ENCODE data around the gene GBP6. TPM values are rescaled to one million over a fixed set of nuclear protein-coding genes. Genes with fewer than 3 reads are reported as not detected.
"Not testable (repeated sequence)": the region's sequence is repeated elsewhere in the genome, so short reads cannot be mapped to it uniquely, and the experiment has no call there.

GBP6 gene
- total RNA-seq, 2 experiments from 2014 or later: 0.19 to 0.82 TPM

DNA sequence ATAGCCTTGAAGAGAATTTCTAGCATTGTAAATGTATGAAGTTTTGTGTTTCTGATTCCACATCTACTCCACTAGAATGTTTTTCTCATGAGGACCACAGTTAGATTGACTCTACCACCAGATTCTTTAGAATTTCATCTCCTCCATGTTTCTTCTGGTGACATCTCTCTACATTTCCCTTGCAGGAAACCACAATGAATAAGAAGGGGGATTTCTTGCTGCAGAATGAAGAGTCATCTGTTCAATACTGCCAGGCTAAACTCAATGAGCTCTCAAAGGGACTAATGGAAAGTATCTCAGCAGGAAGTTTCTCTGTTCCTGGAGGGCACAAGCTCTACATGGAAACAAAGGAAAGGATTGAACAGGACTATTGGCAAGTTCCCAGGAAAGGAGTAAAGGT, 18.6 kb downstream of the GBP6 start:
- no peak overlapping the region for H3K4me3 Mint-ChIP-seq
- H3K36me3 Mint-ChIP-seq: no peaks in the 10 kb centered on the region
- no peak overlapping the region for H3K27ac Mint-ChIP-seq
- ATAC-seq (no peak), DNase-seq (no peak)
- H3K9me3 Mint-ChIP-seq (ENCODE audit: low read depth): no peaks in the 10 kb centered on the region
- CTCF ChIA-PET: no interaction called here
- no peaks in the 10 kb centered on the region for H3K27me3 Mint-ChIP-seq
- peaks cover 6% of the 10 kb centered on the region for H3K4me1 Mint-ChIP-seq

DNA sequence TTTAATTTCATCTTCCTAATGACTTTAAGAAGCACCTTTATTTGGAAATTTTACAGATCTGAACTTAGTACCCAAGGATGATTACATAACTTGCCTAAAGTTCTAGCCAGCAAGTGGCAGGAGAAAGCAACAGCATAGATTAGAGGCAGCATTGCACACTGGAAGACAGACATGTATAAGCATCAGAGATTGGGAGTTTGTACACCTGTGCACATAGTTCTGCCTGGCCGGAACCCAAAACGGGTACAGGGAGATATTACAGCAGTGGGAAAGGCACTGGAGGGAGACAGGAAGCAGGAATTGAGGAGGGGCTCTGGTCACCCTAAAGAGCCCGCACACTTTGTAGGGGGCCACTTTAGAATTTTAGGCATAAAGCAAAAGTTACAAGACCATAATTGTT, 19.3 kb downstream of the GBP6 start:
- H3K36me3 Mint-ChIP-seq: peaks cover 1% of the 10 kb centered on the region
- ATAC-seq (no peak), DNase-seq (no peak)
- no peaks in the 10 kb centered on the region for H3K9me3 Mint-ChIP-seq (ENCODE audit: low read depth)
- CTCF ChIA-PET: no interaction called here
- no peaks in the 10 kb centered on the region for H3K27me3 Mint-ChIP-seq
- no peak overlapping the region for H3K4me3 Mint-ChIP-seq
- peaks cover 6% of the 10 kb centered on the region for H3K4me1 Mint-ChIP-seq
- no peak overlapping the region for H3K27ac Mint-ChIP-seq

DNA sequence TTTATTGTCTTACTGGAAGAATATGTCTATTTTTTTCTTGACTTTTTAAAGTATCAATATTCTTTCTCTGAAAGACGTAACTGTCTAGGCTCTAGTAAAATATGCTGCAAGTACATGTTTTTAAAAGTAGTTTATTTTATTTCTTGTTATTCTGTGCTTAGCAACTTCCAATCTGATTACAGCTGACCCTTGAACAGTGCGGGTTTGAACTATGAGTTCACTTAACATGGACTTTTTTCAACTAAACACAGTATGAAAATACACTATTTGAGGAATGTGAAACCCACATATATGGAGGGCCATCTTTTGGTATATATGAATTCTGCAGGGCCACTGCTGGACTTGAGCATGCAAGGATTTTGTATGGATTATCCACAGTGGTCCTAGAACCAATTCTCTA, 26.8 kb downstream of the GBP6 start:
- Mint-ChIP-seq H3K9me3 (ENCODE audit: low read depth) (peaks cover 9% of the 10 kb centered on the region), H3K36me3 (peaks cover 10% of the 10 kb centered on the region), H3K27ac (no peak overlapping the region), H3K27me3 (no peaks in the 10 kb centered on the region), H3K4me1 (no peaks in the 10 kb centered on the region), H3K4me3 (no peak overlapping the region)
- CTCF ChIA-PET: no interaction called here
- ATAC-seq: no peak
- no peak for DNase-seq

- Mint-ChIP-seq H3K4me1 (no peaks in the 10 kb centered on the region), H3K4me3 (no peak overlapping the region), H3K36me3 (peaks cover 10% of the 10 kb centered on the region), H3K27ac (no peak overlapping the region), H3K27me3 (no peaks in the 10 kb centered on the region), H3K9me3 (ENCODE audit: low read depth) (peaks cover 10% of the 10 kb centered on the region)
- CTCF ChIA-PET: no interaction called here
- ATAC-seq (no peak), DNase-seq (no peak)
Observed at GRCh38 chr1:89391686-89392085, 27.8 kb downstream of the GBP6 start.

DNA sequence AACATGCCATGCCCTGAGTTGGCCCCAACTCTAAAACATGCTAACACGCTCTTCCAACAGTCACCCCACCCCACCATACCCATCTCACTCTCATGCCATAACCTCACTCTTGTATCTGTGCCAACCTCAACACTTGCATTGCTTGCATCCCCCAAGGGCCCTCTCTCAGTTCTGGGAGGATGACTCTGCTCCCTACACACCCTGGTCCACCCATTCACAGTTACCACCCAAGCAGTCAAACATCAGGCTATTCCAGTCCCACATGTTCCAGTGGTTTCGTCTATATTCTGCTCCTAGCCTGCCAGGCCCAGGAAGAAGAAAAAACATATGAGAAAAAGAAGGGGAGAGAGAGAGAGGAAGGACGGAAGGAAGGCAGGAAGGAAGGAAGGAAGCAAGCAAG, 31.0 kb downstream of the GBP6 start:
- H3K4me1 Mint-ChIP-seq: no peaks in the 10 kb centered on the region
- CTCF ChIA-PET: no interaction called here
- peaks cover 9% of the 10 kb centered on the region for H3K36me3 Mint-ChIP-seq
- H3K27me3 Mint-ChIP-seq: no peaks in the 10 kb centered on the region
- DNase-seq (no peak), ATAC-seq (no peak)
- peaks cover 14% of the 10 kb centered on the region for H3K9me3 Mint-ChIP-seq (ENCODE audit: low read depth)
- H3K27ac Mint-ChIP-seq: no peak overlapping the region
- H3K4me3 Mint-ChIP-seq: no peak overlapping the region

DNA sequence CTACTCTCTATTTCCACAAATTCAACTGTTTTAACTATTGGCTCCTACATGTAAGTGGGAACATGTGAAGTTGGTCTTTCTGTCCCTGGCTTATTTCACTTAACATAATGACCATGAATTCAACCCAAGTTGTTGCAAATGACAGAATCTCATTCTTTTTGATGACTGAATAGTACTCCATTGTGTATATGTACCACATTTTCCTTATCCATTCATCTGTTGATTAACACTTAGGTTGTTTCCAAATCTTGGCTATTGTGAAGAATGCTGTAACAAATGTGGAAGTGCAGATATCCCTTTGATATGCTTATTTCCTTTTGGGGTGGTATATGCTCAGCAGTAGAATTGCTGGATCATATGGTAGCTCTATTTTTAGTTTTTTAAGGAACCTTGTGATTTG, 33.0 kb downstream of the GBP6 start:
- Mint-ChIP-seq H3K27me3 (no peaks in the 10 kb centered on the region), H3K9me3 (ENCODE audit: low read depth) (peaks cover 11% of the 10 kb centered on the region), H3K4me3 (no peak overlapping the region), H3K36me3 (peaks cover 7% of the 10 kb centered on the region), H3K27ac (no peak overlapping the region), H3K4me1 (no peaks in the 10 kb centered on the region)
- no peak for ATAC-seq
- DNase-seq: no peak
- CTCF ChIA-PET: no interaction called here

- Mint-ChIP-seq H3K36me3 (peaks cover 13% of the 10 kb centered on the region), H3K27me3 (no peaks in the 10 kb centered on the region), H3K9me3 (ENCODE audit: low read depth) (no peaks in the 10 kb centered on the region), H3K4me1 (peaks cover 21% of the 10 kb centered on the region), H3K27ac (no peak overlapping the region), H3K4me3 (no peak overlapping the region)
- ATAC-seq (no peak), DNase-seq (no peak)
- CTCF ChIA-PET: no interaction called here
Observed at GRCh38 chr1:89405275-89405929, 41.5 kb downstream of the GBP6 start.

GRCh38 chr1:89407360-89407759, 43.5 kb downstream of the GBP6 start:
- Mint-ChIP-seq H3K27ac (peak overlapping the region; percentile 81), H3K4me3 (peak overlapping the region; percentile 78), H3K4me1 (peaks cover 21% of the 10 kb centered on the region), H3K9me3 (ENCODE audit: low read depth) (no peaks in the 10 kb centered on the region), H3K36me3 (peaks cover 18% of the 10 kb centered on the region), H3K27me3 (no peaks in the 10 kb centered on the region)
- ATAC-seq (peak; percentile 49), DNase-seq (no peak)
- CTCF ChIA-PET: interaction anchor here (1.1 kb wide), 1 partner anchor 20 kb away, joined by 3 read pairs; no protein-coding TSS in a partner anchor

GRCh38 chr1:89407768-89408167, 43.9 kb downstream of the GBP6 start:
- CTCF ChIA-PET: interaction anchor here (1.1 to 1.6 kb wide), 2 partner anchors 20 to 41 kb away, joined by 3 read pairs; no protein-coding TSS in a partner anchor
- Mint-ChIP-seq H3K36me3 (peaks cover 16% of the 10 kb centered on the region), H3K4me1 (peaks cover 21% of the 10 kb centered on the region)

DNA sequence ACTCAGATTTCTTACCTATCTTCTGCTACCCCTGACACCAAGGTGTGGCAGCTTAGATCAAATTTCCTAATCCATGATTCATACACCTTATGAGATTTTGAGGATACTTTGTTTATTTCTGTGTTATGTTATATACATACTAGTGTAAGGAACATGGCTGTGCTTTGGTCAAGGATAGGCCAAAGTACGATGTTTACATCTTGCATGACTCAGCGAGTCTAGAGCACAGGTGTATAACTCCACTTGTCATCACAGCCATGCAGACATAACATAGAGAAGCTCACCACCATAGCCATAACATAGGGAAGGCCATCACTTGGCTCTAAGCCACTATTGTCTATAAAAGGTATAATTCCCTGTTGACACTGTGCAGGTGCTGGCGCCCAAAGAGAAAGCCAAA, 61.2 kb downstream of the GBP6 start:
- Mint-ChIP-seq H3K4me3 (no peak overlapping the region), H3K27me3 (no peaks in the 10 kb centered on the region), H3K36me3 (peaks cover 7% of the 10 kb centered on the region), H3K4me1 (no peaks in the 10 kb centered on the region), H3K9me3 (ENCODE audit: low read depth) (no peaks in the 10 kb centered on the region), H3K27ac (no peak overlapping the region)
- no peak for ATAC-seq
- no peak for DNase-seq
- CTCF ChIA-PET: interaction anchor here (1.2 kb wide), 1 partner anchor 67 kb away, joined by 3 read pairs; no protein-coding TSS in a partner anchor

More at GRCh38 chr1:89407768-89408167, 43.9 kb downstream of the GBP6 start:
- peak; percentile 57 for ATAC-seq
- peak overlapping the region; percentile 81 for H3K27ac Mint-ChIP-seq
- not testable (repeated sequence) for DNase-seq; H3K9me3 Mint-ChIP-seq (ENCODE audit: low read depth); H3K27me3 Mint-ChIP-seq
- H3K4me3 Mint-ChIP-seq: peak overlapping the region; percentile 78

- H3K27ac Mint-ChIP-seq: no peak overlapping the region
- no peak overlapping the region for H3K4me3 Mint-ChIP-seq
- ATAC-seq: no peak
- DNase-seq: no peak
- H3K27me3 Mint-ChIP-seq: no peaks in the 10 kb centered on the region
- H3K4me1 Mint-ChIP-seq: peaks cover 4% of the 10 kb centered on the region
- no peaks in the 10 kb centered on the region for H3K9me3 Mint-ChIP-seq (ENCODE audit: low read depth)
- peaks cover 2% of the 10 kb centered on the region for H3K36me3 Mint-ChIP-seq
- CTCF ChIA-PET: no interaction called here
Observed at GRCh38 chr1:89429062-89429461, 65.2 kb downstream of the GBP6 start.

DNA sequence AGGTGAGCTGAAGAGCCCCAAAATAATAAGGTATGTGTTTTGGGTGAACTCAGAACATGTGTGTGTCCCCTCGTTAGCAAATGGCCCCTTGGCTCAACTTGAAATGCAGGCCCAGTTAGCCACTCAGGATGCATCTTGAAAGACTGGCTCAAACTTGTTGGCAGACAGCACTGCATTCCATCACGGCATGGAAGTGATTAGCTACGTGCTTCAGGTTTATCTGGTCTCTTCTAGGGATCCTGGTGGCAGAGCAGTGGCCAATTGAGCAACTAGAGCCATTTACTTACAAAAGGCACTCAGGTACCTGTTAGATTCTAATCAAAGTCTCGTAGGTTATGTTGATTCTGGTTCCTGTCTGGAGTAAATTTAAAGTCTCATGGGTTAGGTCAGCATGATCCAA, 65.8 kb downstream of the GBP6 start:
- H3K27ac Mint-ChIP-seq; CTCF ChIA-PET; H3K9me3 Mint-ChIP-seq (ENCODE audit: low read depth); H3K36me3 Mint-ChIP-seq; H3K4me3 Mint-ChIP-seq; H3K4me1 Mint-ChIP-seq; H3K27me3 Mint-ChIP-seq; ATAC-seq; DNase-seq: not testable (repeated sequence)

DNA sequence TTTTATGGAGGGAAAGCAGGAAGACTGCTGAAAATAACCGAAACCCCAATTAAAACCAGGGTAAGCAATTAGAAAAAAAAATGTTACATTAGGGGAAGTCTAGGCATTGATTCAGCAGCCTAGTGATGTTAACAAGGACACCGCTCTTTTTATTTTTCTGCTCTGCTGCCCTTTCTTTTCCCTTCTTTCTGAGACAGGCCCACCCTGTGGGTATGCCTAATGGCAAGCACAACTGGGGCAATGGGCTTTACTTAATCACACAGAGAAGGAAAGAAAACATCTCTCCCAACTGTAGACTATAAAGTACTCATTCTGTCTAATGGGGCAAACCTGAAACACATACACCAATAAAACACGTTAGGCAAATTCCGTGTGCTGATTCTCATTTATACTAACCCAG, 69.6 kb downstream of the GBP6 start:
- CTCF ChIA-PET: no interaction called here
- no peak for ATAC-seq
- no peak overlapping the region for H3K27ac Mint-ChIP-seq
- peaks cover 4% of the 10 kb centered on the region for H3K4me1 Mint-ChIP-seq
- no peaks in the 10 kb centered on the region for H3K27me3 Mint-ChIP-seq
- peaks cover 5% of the 10 kb centered on the region for H3K9me3 Mint-ChIP-seq (ENCODE audit: low read depth)
- no peak overlapping the region for H3K4me3 Mint-ChIP-seq
- peaks cover 8% of the 10 kb centered on the region for H3K36me3 Mint-ChIP-seq
- DNase-seq: no peak

GRCh38 chr1:89434058-89434780, 70.4 kb downstream of the GBP6 start:
- H3K4me3 Mint-ChIP-seq, DNase-seq: not testable (repeated sequence)
- CTCF ChIA-PET: interaction anchor here (0.7 to 1.4 kb wide), 2 partner anchors 28 to 350 kb away, joined by 3 read pairs; no protein-coding TSS in a partner anchor

More at GRCh38 chr1:89434058-89434780, 70.4 kb downstream of the GBP6 start:
- H3K27ac Mint-ChIP-seq; H3K9me3 Mint-ChIP-seq (ENCODE audit: low read depth); H3K4me1 Mint-ChIP-seq; H3K27me3 Mint-ChIP-seq: not testable (repeated sequence)
- ATAC-seq: peak; percentile 76
- H3K36me3 Mint-ChIP-seq: peaks cover 16% of the 10 kb centered on the region

All from activated CD8-positive, alpha-beta memory T cell treated with anti-CD3 and anti-CD28 coated beads, Interleukin-2, amount 10 ng/mL, durations not matched to agents 7 days and 5 days (primary cell).